HT1080 (cell line): Measurements from ENCODE around the gene C17orf113. TPM values are rescaled to one million over a fixed set of nuclear protein-coding genes. Genes with fewer than 3 reads are reported as not detected.

Experiments
- total RNA-seq: library from RNA; depleted of rRNA; stranded (reverse); fragments of >200 nt; shearing (Covaris generic); gene quantifications from 2 replicates; pipeline ENCODE4 v1.2.3, GENCODE V29; 2014; rRNA removed

C17orf113 gene
- total RNA-seq, 1 experiment from 2014 or later: 0.23 TPM

Other genes starting within 250 kb of the C17orf113 start
- gene P3H4, start 238.7 kb downstream of the C17orf113 start, total RNA-seq: 71.9 and 75.5 TPM in 2 replicates
- 199 and 204 TPM in 2 replicates for gene FKBP10, start 237.6 kb downstream of the C17orf113 start, total RNA-seq
- gene NT5C3B, start 214.4 kb downstream of the C17orf113 start, total RNA-seq: 56.2 and 73.8 TPM in 2 replicates
- gene KLHL10, start 212.8 kb downstream of the C17orf113 start, total RNA-seq: not detected in 2 replicates
- 25.1 and 26.3 TPM in 2 replicates for gene KLHL11, start 185.2 kb downstream of the C17orf113 start, total RNA-seq
- 205 and 226 TPM in 2 replicates for gene ACLY, start 131.7 kb downstream of the C17orf113 start, total RNA-seq
- gene ODAD4, start 120.0 kb downstream of the C17orf113 start, total RNA-seq: 0.10 TPM in 1 of 2 replicates, not detected in the other
- gene CNP, start 83.8 kb downstream of the C17orf113 start, total RNA-seq: 41.7 and 66.7 TPM in 2 replicates
- 133 and 150 TPM in 2 replicates for gene DNAJC7, start 33.2 kb downstream of the C17orf113 start, total RNA-seq
- 47.5 and 53.2 TPM in 2 replicates for gene NKIRAS2, start 30.5 kb downstream of the C17orf113 start, total RNA-seq
- not detected in 2 replicates for gene ZNF385C, start 47.9 kb upstream of the C17orf113 start, total RNA-seq
- 4.9 and 5.7 TPM in 2 replicates for gene DHX58, start 62.1 kb upstream of the C17orf113 start, total RNA-seq
- gene KAT2A, start 70.8 kb upstream of the C17orf113 start, total RNA-seq: 19.6 and 28.0 TPM in 2 replicates
- gene HSPB9, start 72.2 kb upstream of the C17orf113 start, total RNA-seq: 0.23 TPM in 1 of 2 replicates, not detected in the other
- gene RAB5C, start 104.4 kb upstream of the C17orf113 start, total RNA-seq: 137 and 277 TPM in 2 replicates
- not detected in 2 replicates for gene KCNH4, start 130.5 kb upstream of the C17orf113 start, total RNA-seq
- not detected in 2 replicates for gene HCRT, start 134.9 kb upstream of the C17orf113 start, total RNA-seq
- gene GHDC, start 143.9 kb upstream of the C17orf113 start, total RNA-seq: 11.6 and 13.3 TPM in 2 replicates
- 18.1 and 21.8 TPM in 2 replicates for gene STAT5B, start 225.8 kb upstream of the C17orf113 start, total RNA-seq
- gene STAT5A, start 237.9 kb upstream of the C17orf113 start, total RNA-seq: 1.1 and 1.7 TPM in 2 replicates